Inferior parietal cortex (tissue), 1 donor: Measurements from ENCODE around the gene VGLL4.

Source experiments
- DNase-seq: peaks from one replicate; pipeline ENCODE4 v3.0.0-alpha.2; 2016; ENCODE audit errors: extremely low spot score

VGLL4 gene

GRCh38 chr3:11565932-11566331 lies 77.8 kb downstream of the VGLL4 start:
- no peak for DNase-seq

DNA sequence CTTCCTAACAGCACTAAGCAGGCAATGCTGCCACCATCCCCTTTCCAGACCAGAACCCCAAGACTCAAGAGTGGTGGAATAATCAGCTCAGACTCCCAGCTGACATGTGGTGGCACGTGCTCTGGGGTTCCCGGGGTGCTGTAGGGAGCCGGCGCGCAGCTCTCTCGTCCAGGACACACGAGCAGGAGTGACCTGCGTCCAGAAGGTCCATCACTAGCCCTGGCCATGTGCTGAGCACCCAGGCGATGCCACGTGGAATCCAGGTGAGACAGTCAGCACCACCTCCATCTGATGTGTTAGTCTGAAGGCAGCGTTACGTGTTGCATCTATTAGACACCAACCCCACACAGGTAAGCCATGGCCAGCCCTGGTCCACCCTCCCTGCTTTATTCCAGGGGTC lies 78.2 kb downstream of the VGLL4 start:
- no peak for DNase-seq

DNA sequence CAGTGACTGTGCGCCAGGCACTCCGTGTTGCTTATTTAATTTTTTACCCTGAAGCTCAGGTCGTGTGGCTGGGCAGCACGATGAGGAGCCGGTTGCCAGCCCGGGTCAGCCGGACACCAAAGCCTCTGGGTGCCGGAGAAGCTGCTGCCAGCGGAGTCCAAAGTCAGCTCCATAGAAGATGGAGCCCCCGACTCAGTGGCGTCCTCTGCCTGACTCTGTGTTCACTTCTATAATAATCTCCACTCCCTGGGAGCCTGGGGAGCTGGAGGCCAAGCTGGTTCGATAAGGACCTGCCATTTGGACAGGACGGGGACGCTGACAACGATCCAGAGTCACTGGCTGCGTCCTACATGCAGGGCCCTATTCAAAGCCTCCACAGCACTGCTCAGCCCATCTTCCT lies 78.6 kb downstream of the VGLL4 start:
- no peak for DNase-seq

DNA sequence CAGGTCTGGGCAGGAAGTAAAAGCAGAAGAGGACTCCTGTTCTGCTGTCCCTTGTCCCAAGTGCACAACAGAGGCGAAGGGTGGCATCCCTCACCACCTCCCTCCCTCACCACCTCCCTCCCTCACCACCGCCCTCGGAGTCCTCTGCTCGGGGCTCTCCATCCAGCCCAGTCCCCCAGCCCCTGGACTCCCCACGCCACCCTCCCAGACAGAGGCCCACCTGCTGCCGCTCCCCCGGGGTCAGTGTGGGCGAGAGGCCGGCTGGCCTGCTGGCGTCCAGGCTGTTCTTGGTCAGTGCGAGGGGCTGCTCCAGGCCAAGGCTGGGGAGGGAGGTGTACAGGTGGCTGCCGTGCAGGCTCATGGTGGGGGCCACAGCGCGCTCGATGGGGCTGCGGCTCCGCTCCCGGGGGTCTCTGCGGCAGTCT lies 79.1 kb downstream of the VGLL4 start:
- DNase-seq = no peak

DNA sequence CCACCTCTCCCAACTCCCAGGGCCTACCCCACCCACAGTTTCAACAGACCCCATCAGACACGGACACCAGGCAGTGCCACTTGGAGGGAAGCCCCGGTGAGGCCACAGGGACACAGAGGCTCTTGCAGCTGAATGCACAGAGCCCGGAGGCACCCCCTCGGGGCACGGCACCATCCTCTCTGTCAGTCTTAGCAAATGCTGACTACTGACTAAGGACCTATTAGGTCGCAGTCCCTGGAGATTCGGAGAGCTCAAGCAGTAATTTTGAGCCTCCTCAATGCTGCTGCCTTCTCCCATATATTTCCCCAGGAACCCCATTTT lies 79.9 kb downstream of the VGLL4 start:
- DNase-seq = no peak

DNA sequence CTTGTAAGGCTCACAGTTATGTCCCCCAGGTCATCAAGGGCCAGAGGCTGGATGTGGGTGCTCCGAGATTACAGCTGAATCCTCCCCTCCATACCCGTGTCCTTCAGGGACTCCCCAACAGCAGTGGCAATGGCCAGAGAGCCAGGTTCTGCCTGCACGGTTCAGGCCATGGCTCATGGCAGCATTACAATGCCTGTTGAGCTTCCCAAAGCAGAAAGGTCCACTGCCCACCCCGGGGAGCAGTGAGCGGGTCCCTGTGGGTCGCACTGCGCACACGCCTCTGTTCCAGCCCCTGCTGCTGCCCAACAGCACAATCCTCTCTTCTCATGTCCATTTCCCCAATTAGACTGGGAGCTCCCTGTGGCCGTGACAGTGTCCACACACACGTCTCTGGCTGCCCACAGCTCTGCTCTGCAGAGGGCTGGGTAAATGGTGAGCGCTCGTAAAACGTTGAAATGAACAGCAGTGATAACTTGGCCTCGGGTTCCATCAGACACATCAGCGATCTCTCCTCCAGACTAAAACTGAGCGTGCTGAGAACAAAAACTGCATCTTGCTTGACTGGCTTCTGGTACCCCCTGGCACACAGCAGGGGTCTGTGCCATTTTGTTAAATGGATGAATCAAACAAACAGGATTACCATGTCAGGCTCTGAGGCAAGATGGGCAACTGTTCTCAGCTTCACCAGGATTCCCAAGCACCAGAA lies 80.4 kb downstream of the VGLL4 start:
- DNase-seq = no peak

DNA sequence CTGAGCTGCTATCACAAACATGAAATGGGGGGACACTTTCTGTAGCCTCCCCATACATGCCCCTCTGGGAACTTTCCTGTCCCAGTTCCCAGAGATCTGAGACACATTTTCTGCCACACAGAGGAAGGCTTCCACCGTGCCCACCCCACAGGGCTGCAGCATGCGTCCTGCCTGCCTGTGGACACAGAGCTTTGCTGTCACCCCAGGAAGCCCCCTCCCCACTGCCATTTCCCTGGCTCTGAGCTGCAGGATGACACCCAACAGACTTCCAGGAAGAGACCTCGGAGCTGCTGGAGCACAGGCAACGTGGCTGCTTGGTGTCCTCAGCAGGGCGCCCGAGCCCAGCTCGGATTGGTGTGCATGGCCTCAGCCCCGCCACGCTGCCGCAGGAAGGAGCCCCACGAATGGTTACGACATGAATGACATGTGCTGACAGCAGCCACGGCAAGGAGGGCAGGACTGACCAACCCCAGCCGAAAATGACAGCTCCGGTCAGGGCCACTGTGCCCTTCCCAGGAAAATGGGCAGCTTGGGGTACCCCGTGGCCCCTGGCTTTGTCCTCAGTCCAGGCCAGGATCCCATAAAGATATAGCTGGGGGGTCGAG lies 81.3 kb downstream of the VGLL4 start:
- DNase-seq = no peak

- DNase-seq = no peak
Measured at GRCh38 chr3:11560746-11561145, 83.0 kb downstream of the VGLL4 start.

GRCh38 chr3:11559816-11560633 lies 83.7 kb downstream of the VGLL4 start:
- DNase-seq = no peak

GRCh38 chr3:11558918-11559815 lies 84.5 kb downstream of the VGLL4 start:
- DNase-seq = no peak

DNA sequence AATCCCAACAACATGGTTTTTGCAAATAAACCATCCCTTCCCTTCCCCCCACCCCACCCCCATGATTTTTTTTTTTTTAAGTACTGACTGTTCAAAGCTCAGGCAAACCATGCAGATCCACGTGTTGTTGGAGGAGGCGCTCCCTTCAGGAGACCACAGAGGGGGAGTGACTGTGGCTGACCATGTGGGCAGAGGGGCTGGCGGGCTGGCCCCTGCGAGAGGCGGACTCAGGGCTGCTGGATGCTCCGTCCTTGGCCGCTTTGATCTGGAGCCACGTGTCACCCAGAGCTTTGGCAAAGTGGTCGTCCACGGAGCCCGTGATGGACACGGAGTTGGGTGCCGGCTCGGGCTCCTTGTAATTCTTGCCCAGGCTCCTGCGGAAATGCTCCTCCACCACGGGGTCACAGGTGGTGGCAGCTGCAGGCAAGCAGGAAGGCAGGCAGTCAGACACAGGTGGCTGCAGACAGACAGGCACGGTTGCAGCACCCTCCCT lies 85.3 kb downstream of the VGLL4 start:
- no peak for DNase-seq

DNA sequence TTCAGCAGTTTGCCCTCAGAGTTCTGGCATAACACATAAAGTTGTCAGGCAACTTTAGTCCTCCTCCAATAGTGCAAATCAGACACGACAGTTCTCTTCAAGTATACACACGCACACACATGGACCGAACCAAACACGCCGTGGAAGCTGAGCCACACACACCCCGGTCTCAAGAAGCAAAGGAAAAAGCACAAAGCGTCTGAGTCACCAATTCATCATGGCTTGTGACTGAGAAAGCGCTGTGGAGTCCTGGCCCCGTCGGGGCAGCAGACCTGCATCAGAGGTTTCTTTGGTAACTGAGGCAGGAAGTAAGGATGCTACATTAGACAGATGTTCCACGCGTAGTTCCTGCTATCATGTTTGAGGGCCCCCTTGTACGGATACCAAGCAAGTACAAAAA lies 85.7 kb downstream of the VGLL4 start:
- DNase-seq = no peak

- DNase-seq = no peak
Measured at GRCh38 chr3:11556851-11557644, 86.7 kb downstream of the VGLL4 start.

DNA sequence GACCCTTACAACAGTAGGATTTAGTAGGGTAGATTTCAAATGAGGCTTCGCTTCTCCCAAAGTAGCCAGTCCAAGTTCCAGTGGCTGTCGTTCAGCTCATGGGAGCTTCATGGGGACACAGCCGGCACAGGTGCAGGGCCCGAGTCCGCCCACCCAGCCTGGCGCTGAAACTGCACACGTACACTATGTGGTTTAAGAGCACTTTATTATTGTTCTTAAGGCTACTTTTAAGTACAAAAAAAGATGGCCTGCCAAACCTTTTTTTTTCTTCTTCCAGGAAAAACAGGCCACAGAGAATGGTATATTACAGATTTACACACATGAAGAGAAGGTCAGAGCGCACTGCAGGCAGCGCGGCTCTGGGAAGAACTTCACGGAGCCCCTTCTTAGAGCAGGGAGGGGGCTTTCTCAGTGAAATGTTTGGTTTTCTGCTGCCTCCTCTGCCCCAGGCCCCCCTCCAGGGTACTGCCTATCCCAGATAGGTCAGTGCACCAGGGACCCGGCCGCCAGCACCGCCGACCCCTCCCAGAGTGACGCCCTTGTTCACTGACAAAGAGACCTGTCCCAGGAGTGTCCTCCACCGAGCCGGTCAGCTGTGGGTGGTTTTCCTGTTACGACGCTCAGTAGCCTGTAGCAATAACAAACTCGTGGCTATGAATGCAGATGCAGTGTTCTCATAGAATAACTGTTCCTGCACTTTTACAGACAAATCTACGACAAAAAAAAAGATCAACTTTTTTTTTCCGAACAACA lies 87.7 kb downstream of the VGLL4 start:
- no peak for DNase-seq

GRCh38 chr3:11555211-11555782 lies 88.4 kb downstream of the VGLL4 start:
- DNase-seq = no peak

DNA sequence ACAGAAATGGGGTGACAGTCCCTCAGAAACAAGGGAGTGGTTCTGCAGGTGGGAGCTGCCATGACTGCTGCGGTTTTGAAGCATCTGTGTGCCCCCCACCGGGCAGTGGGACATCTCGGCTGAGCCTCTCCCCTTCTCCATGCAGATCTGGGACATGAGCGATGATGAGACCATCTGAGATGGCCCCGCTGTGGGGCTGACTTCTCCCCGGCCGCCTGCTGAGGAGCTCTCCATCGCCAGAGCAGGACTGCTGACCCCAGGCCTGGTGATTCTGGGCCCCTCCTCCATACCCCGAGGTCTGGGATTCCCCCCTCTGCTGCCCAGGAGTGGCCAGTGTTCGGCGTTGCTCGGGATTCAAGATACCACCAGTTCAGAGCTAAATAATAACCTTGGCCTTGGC lies 89.0 kb downstream of the VGLL4 start:
- DNase-seq = no peak

GRCh38 chr3:11554236-11554610 lies 89.5 kb downstream of the VGLL4 start:
- DNase-seq = no peak

GRCh38 chr3:11553436-11554235 lies 90.1 kb downstream of the VGLL4 start:
- DNase-seq = no peak
